SJCRH30 (cell line): ENCODE measurements around the gene KDM6A. TPM values are rescaled to one million over a fixed set of nuclear protein-coding genes. Genes with fewer than 3 reads are reported as not detected.

ENCODE experiments used
- DNase-seq, 2 experiments: peaks; one replicate each; pipeline ENCODE4 v3.0.0-alpha.2; 2015 to 2020
- H3K27ac ChIP-seq: fragments of 250-450 bp; sonication (Bioruptor Pico); 2 replicates; pipeline ENCODE4 v1.5.1; 2020; ENCODE audit warnings: mild to moderate bottlenecking, moderate library complexity
- H3K27me3 ChIP-seq: fragments of 250-450 bp; sonication (Bioruptor Pico); 2 replicates; pipeline ENCODE4 v1.5.1; 2020; ENCODE audit warnings: mild to moderate bottlenecking, moderate library complexity
- H3K36me3 ChIP-seq: fragments of 250-450 bp; sonication (Bioruptor Pico); 2 replicates; pipeline ENCODE4 v1.5.1; 2020; ENCODE audit warnings: mild to moderate bottlenecking, moderate library complexity
- H3K4me1 ChIP-seq: fragments of 250-450 bp; sonication (Bioruptor Pico); 2 replicates; pipeline ENCODE4 v1.5.1; 2020; ENCODE audit warnings: mild to moderate bottlenecking, moderate library complexity
- H3K4me3 ChIP-seq: fragments of 250-450 bp; sonication (Bioruptor Pico); 2 replicates; pipeline ENCODE4 v1.5.1; 2020; ENCODE audit warnings: mild to moderate bottlenecking, moderate library complexity
- H3K9me3 ChIP-seq: fragments of 250-450 bp; sonication (Bioruptor Pico); replicated peaks from 2 replicates; pipeline ENCODE4 v1.5.1; 2020; ENCODE audit warnings: mild to moderate bottlenecking, moderate library complexity
- total RNA-seq: library from RNA; depleted of rRNA; stranded (reverse); fragments of >200 nt; shearing (Covaris generic); gene quantifications from 2 replicates; pipeline ENCODE4 v1.2.3, GENCODE V29; 2014

Gene KDM6A
- total RNA-seq, 1 experiment from 2014 or later: 21.5 TPM

DNA sequence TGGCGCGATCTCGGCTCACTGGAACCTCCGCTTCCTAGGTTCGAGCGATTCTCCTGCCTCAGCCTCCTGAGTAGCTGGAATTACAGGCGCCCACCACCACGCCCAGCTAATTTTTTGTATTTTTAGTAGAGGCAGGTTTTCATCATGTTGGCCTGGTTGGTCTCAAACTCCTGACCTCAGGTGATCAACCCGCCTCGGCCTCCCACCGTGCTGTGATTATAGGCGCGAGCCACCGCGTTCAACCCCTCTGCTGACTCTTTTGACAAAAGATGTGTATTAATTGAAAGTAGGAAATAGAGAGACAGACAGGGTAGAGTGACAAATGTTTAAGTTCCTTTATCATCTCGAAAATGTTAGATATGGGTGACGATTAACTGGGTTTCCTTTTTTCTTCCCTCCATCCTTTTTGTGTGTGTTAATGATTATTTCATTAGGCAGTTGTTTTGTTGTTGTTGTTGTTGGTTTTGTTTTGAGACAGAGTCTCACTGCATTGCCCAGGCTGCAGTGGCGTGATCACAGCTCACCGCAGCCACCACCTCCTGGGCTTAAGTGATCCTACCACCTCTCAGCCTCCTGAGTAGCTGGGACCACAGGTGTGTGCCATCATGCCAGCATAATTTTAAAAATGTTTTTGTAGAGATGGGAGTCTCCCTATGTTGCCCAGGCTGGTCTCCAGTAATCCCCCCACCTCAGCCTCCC is 79.5 kb downstream of the KDM6A start:
- Histone ChIP-seq H3K4me3 (no peak overlapping the region), H3K27ac (no peak overlapping the region), H3K9me3 (no peaks in the 10 kb centered on the region), H3K36me3 (no peaks in the 10 kb centered on the region), H3K4me1 (no peaks in the 10 kb centered on the region), H3K27me3 (no peaks in the 10 kb centered on the region)
- no peak for DNase-seq

DNA sequence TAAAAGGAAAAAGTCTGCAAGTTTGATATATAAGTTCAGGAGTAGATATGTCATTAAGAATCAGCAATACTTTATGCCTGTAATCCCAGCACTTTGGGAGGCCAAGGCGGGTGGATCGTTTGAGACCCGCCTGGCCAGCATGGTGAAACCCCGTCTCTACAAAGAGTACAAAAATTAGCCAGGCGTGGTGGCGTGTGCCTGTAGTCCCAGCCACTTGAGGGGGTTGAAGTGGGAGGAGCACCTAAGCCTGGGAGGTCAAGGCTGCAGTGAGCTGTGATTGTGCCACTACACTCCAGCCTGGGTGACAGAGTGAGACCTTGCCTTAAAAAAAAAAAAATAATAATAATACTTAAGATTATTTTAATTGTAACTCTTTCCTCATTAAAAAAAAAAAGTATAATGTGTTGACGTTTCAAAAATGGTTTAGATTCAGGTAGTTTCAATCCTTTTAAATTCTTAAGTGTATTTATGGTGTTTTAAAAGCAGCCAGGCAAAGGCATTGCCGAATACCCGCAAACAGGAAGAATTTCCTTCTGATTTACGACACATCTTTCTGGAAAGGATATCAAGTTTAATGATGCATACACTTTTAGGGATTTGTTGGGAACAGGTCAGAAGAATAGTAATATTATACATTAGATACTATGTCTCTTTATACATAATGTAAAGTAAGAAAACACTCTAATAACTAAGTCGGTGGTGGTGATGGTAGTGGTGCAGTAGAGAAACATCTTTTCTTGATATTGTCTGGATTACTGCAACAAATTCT is 80.9 kb downstream of the KDM6A start:
- Histone ChIP-seq H3K27ac (no peak overlapping the region), H3K9me3 (no peaks in the 10 kb centered on the region), H3K4me3 (no peak overlapping the region), H3K36me3 (no peaks in the 10 kb centered on the region), H3K4me1 (no peaks in the 10 kb centered on the region), H3K27me3 (no peaks in the 10 kb centered on the region)
- DNase-seq: no peak

DNA sequence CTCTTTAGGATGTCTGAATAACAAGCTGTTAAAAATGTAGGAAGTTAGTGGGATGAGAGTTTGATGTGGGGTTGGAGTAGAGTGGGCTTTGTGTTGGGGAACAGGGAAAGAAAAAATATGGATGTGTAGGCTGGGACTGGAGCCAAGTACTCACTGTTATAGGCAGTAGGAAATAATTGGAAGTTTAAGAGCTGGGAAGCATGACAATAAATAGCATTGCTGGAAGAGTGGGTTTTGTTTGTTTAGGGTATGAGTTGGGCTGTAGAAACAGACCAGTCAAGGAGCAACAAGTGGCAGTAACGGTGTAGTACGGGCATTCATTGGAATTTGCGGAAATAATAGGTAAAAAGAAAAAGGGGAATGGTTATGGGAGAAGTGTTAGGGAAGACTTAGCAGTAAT is 81.6 kb downstream of the KDM6A start:
- no peaks in the 10 kb centered on the region for H3K27me3 ChIP-seq
- H3K27ac ChIP-seq: no peak overlapping the region
- no peaks in the 10 kb centered on the region for H3K4me1 ChIP-seq
- no peaks in the 10 kb centered on the region for H3K9me3 ChIP-seq
- DNase-seq: no peak
- H3K36me3 ChIP-seq: no peaks in the 10 kb centered on the region
- no peak overlapping the region for H3K4me3 ChIP-seq

DNA sequence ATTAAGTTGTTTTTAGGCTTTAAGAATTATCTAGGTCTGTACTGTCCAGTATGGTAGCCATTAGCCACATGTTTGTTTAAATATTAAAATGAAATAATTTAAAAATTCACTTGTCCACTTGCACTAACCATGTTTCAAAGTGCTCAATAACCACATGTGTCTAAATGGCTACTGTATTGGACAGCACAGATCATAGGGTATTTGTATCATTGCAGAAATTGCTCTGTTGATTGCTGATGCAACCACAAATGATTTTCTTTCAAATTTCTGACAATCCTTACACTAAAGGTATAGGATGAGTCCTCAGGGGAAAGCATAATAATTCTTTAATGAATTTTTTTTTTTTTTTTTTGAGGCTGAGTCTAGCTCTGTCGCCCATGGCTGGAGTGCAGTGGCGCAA is 84.9 kb downstream of the KDM6A start:
- Histone ChIP-seq H3K27ac (no peak overlapping the region), H3K36me3 (no peaks in the 10 kb centered on the region), H3K4me1 (no peaks in the 10 kb centered on the region), H3K9me3 (no peaks in the 10 kb centered on the region), H3K4me3 (no peak overlapping the region), H3K27me3 (no peaks in the 10 kb centered on the region)
- DNase-seq: no peak

DNA sequence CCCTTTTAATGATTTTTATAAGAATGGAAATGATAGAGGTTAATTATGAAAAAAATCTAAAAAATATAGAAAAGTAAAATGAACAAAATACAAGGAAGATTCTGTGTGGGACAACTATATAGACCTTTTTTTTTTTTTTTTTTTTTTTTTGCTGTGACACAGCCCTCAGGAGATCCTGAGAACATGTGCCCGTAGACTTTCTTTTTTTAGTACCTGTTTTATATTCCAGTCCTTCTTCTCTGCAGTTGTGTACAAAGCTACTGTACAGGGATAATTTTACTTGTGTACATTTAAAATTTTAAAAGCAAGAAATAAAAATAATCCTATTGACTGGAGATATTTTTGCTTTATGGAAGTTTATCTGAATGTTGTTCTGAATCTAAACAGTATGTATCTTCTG is 85.5 kb downstream of the KDM6A start:
- DNase-seq: no peak
- no peak overlapping the region for H3K27ac ChIP-seq
- H3K4me1 ChIP-seq: no peaks in the 10 kb centered on the region

DNA sequence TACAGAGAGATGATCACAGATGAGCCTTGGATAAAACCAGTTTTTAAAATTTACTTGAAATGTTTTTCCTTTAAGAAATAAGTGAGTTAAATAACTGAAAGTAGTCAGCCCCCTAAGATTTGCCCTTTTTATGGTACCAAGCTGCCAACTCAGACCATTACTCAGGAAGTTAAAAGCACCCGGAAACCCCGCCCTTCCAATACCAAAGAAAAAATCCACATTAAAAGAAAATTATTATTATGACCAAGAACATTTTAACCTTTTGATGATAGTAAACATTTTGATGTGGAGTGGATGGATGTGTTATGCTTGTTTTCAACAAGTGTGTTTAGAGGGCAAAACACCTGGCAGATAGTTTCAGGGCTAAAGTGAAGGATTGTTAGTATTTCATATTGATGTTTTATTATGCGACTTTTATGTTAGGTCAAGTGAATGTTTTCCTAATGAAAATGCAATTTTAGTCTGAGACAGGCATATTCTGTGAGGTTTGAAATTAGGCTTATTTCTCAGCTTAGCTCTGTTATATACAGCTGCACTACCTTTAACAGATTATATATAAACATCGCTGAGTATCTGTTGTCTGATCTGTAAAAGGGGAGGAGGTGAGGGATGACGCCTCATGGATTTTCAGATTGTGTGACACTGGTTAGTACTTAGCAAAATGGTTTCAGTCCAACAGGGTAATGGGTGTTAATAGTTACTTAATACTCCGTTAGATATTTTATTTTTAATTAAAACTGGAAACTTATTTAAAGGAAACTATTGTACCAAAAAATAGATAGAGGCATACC is 89.0 kb downstream of the KDM6A start:
- Histone ChIP-seq H3K36me3 (no peaks in the 10 kb centered on the region), H3K9me3 (no peaks in the 10 kb centered on the region), H3K27ac (no peak overlapping the region), H3K4me3 (no peak overlapping the region), H3K27me3 (no peaks in the 10 kb centered on the region), H3K4me1 (no peaks in the 10 kb centered on the region)
- DNase-seq: no peak

More for the DNA sequence above, 85.5 kb downstream of the KDM6A start:
- no peak overlapping the region for H3K4me3 ChIP-seq
- H3K9me3 ChIP-seq: no peaks in the 10 kb centered on the region
- no peaks in the 10 kb centered on the region for H3K27me3 ChIP-seq
- no peaks in the 10 kb centered on the region for H3K36me3 ChIP-seq

DNA sequence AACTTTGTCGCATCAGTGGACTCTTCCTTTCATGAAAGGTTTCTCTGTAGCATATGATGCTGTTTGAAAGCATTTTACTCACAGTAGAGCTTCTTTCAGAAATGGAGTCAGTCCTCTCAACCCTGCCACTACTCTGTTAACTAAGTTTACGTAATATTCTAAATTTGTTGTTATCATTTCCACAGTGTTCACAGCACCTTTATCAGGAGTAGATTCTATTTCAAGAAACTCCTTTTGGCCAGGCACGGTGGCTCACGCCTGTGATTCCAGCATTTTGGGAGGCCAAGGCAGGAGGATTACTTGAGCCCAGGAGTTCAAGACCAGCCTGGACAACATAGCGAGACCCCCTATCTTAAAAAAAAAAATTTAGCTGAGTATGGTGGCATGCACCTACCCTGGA is 90.0 kb downstream of the KDM6A start:
- H3K27me3 ChIP-seq: no peaks in the 10 kb centered on the region
- no peaks in the 10 kb centered on the region for H3K9me3 ChIP-seq
- no peak overlapping the region for H3K27ac ChIP-seq
- no peaks in the 10 kb centered on the region for H3K4me1 ChIP-seq
- no peaks in the 10 kb centered on the region for H3K36me3 ChIP-seq
- no peak for DNase-seq
- no peak overlapping the region for H3K4me3 ChIP-seq

DNA sequence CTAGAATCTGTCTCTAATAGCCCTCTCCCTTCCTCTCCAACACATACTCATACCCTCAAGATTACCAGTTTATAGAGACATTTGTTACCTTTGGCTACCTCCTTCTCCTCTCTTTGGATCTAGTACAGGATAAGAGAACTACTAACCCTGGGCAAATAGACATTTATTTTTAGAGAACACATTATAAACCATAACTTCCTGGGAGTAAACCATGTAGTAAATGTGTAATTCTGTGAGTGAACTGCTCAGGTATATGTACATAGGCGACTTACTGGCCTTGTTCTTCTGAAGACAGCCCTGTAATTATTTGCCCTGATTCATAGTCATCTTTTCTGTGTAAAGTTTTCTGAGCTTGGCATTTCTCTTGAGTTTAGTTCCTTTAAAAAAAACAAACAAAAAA is 94.2 kb downstream of the KDM6A start:
- Histone ChIP-seq H3K9me3 (no peaks in the 10 kb centered on the region), H3K4me1 (no peaks in the 10 kb centered on the region), H3K27ac (no peak overlapping the region), H3K36me3 (no peaks in the 10 kb centered on the region), H3K4me3 (no peak overlapping the region), H3K27me3 (no peaks in the 10 kb centered on the region)
- DNase-seq: no peak

DNA sequence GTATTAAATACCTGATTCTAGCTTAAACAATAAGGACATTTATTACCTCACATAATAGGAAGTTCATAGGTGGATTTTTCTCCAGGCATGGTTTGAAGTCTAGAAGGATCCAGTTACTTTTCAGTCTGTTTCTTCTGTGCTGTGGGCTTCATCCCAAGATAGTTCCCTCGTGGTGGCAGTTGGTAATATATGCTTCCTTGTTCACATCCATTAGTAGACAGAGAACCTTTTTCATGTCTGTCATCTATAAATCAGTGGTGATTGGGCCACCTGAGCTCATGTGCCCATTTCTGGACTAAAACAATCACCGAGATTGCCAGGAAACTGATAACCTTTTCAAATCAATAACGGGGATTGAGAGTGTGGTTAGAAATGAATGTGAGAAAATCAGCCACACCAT is 97.7 kb downstream of the KDM6A start:
- H3K4me1 ChIP-seq: no peaks in the 10 kb centered on the region
- DNase-seq: no peak
- H3K27me3 ChIP-seq: no peaks in the 10 kb centered on the region
- no peaks in the 10 kb centered on the region for H3K9me3 ChIP-seq
- H3K27ac ChIP-seq: no peak overlapping the region
- no peaks in the 10 kb centered on the region for H3K36me3 ChIP-seq
- H3K4me3 ChIP-seq: no peak overlapping the region

DNA sequence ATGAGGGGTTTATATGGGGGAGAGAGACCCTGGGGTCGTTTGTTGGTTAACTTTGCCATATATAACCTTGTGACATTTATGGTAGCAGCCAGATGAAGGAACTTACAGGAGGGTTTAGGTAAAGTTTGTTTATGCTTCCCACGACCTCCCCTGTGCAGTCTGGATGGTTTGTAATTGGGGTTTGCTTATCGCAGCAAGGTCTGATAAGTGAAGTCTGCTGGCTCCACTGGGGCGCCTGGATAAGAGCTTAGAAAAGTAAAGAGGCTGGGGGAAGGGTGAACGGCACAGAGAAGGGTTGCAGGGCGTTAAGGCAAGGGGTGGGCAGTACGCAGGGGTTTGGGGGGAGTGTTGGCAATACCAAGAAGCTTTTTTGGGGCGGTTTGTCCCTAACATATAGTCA is 98.7 kb downstream of the KDM6A start:
- Histone ChIP-seq H3K9me3 (no peaks in the 10 kb centered on the region), H3K27ac (no peak overlapping the region), H3K4me1 (no peaks in the 10 kb centered on the region), H3K4me3 (no peak overlapping the region), H3K36me3 (no peaks in the 10 kb centered on the region), H3K27me3 (no peaks in the 10 kb centered on the region)
- DNase-seq: no peak

DNA sequence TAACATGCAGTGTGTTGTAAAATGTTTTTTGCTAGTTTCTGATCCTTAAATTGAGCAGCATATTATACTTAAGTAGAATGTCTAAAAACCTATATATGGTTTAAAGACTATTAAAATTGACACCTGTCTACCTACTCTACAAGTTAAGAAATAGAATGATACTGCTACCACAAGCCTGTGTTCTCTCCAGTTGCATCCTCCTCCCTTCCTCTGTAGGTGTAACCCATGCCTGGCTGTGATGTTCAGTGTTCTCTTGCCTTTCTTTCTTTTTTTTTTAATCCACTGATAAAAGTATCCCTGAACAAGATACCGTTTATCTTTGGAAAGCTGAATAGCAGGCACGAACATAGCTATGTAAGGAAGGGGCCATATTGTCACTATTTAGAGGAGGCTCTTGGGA is 99.1 kb downstream of the KDM6A start:
- Histone ChIP-seq H3K9me3 (no peaks in the 10 kb centered on the region), H3K27ac (no peak overlapping the region)
- DNase-seq: no peak

DNA sequence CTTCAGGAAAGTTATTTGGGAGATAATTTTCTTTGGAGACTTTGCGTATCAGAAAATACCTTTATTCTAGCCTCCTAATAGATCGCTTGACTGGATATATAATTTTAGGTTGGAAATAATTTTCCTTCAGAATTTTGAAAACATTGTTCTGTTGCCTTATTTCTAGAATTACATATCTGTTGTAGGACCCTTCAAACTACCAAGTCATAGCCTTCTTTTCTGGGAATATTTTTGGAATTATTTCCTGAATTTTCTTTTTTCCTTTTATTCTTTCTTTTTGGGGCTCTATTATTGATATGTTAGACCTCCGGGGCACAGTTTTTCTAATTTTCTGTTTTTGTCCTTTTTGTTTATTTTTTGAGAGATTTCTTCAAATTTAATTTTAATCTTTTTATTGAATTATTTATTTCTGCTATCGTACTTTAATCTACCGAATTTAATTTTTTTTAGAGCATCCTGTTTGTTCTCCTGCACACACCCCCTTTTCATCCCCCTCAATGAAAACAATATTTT is 100.5 kb downstream of the KDM6A start:
- H3K27ac ChIP-seq: no peak overlapping the region
- no peak for DNase-seq
- no peaks in the 10 kb centered on the region for H3K4me1 ChIP-seq
- H3K9me3 ChIP-seq: no peaks in the 10 kb centered on the region
- H3K4me3 ChIP-seq: no peak overlapping the region
- H3K36me3 ChIP-seq: no peaks in the 10 kb centered on the region
- H3K27me3 ChIP-seq: no peaks in the 10 kb centered on the region

More for the DNA sequence above, 99.1 kb downstream of the KDM6A start:
- Histone ChIP-seq H3K4me3 (no peak overlapping the region), H3K27me3 (no peaks in the 10 kb centered on the region), H3K4me1 (no peaks in the 10 kb centered on the region), H3K36me3 (no peaks in the 10 kb centered on the region)

DNA sequence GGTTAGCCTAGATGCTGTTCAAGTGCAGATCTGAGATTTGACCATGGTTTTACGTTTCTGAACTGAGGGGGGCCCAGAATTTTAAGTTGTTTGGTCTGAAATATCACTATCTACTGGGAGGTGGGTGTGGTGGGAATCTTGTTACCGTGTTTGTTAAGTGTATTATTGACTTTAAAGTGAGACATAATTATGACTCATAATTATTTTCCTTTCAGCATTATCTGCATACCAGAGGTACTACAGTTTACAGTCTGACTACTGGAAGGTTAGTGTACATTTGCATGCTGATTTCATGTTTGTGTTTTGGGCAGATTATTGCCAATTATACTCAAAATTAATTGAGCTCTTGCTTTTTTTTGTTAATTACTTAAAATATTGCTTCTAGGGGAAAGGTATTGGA is 101.5 kb downstream of the KDM6A start:
- H3K9me3 ChIP-seq: no peaks in the 10 kb centered on the region
- H3K27ac ChIP-seq: no peak overlapping the region
- DNase-seq: no peak
- H3K4me1 ChIP-seq: no peaks in the 10 kb centered on the region
- no peaks in the 10 kb centered on the region for H3K27me3 ChIP-seq
- no peaks in the 10 kb centered on the region for H3K36me3 ChIP-seq
- no peak overlapping the region for H3K4me3 ChIP-seq

DNA sequence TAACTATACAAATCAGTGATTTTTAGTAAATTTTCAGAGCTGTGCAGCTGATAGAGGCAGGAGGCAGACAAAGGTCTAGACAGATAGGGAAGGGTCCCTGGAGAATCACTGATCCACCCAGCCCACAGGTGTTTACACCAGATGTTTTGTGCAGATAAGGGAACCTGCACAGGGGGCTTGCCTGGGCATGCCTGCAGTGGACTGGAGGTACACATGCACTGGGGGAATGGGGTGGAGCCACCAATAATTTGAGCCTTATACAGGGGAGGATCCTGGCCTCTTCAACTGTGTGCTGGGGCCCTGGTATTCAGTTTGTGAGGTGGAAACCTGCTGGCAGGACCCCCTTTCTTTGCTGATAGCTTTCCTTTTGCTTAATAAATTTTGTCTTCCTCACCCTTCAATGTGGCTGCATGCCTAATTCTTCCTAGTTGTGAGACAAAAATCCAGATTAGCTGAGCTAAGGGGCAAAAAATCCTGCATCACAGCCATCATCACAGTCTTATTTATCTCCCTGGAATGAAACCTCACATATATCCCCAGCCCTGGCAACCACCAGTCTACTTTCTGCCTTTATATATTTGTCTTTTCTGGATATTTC is 102.8 kb downstream of the KDM6A start:
- H3K36me3 ChIP-seq: no peaks in the 10 kb centered on the region
- no peaks in the 10 kb centered on the region for H3K27me3 ChIP-seq
- H3K27ac ChIP-seq: no peak overlapping the region
- no peaks in the 10 kb centered on the region for H3K9me3 ChIP-seq
- no peaks in the 10 kb centered on the region for H3K4me1 ChIP-seq
- no peak overlapping the region for H3K4me3 ChIP-seq
- no peak for DNase-seq

DNA sequence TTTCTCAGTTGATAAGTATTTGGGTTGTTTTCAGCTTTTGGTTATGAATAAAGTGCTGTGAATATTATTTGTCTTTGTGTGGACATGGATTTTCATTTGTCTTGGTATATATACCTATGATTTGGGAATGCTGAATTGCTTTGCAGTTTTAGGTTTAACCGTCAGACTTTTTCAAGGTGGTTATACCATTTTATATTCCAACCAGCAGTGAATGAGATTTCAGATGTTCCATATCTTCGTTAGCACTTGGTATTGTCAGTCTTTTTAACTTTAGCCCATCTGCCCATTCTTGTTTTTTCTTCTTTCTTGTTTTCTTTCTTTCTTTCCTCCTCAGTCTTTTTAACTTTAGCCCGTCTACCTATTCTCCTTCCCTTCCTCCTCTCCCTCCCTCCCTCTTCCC is 106.0 kb downstream of the KDM6A start:
- no peak overlapping the region for H3K27ac ChIP-seq
- no peak for DNase-seq
- H3K4me3 ChIP-seq: no peak overlapping the region
- H3K9me3 ChIP-seq: no peaks in the 10 kb centered on the region
- no peaks in the 10 kb centered on the region for H3K27me3 ChIP-seq
- no peaks in the 10 kb centered on the region for H3K36me3 ChIP-seq
- H3K4me1 ChIP-seq: no peaks in the 10 kb centered on the region
